ENCODE results near the gene ZNF19.

DNA sequence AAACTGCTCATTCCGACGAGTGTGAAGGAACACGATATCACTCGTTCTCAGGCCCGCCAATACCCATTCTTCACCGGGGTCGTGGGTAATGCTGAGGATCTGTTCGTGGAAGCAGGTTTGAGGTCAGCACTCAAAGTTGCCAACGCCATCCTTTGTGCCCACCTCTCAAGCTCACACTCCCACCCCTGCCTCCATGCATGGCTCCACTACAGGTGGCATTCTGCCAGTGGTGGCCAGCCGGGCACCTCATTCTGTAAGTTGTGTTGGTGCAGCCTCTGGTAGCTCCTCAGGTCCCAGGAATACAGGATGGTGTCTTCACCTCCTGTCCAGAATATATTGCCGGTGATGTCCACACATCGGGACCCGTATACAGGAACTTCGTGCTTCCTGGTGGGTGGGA, 57.9 kb downstream of the ZNF19 start:
- TF ChIP-seq CTCF (IDR thresholded peaks at IDR 0.05) (no peak), POLR2AphosphoS5 (IDR thresholded peaks at IDR 0.05) (no peak)
